GM12878 (cell line): ENCODE measurements around the gene S100A11. TPM values are rescaled to one million over a fixed set of nuclear protein-coding genes. Genes with fewer than 3 reads are reported as not detected.
A peak's percentile ranks its signal among the peaks of the same experiment; 100 is the strongest.

Source experiments
- ATAC-seq: fragments of 200-7000 bp; cut with Tn5 transposase; 3 replicates; pipeline ENCODE4 v1.9.1; 2020; ENCODE audit warnings: mild to moderate bottlenecking, moderate library complexity
- BruUV-seq: library from RNA; stranded (reverse); fragments of 400-500 nt; replicated peaks from 2 replicates; lab custom pipeline; 2021; lab: Mats Ljungman, UMichigan
- CTCF ChIA-PET: fragments of 300-600 bp; sonication (Branson Sonifier 250); formaldehyde crosslinking; extraction: SDS; loops from one replicate; lab custom pipeline; 2021; ENCODE audit warnings: inconsistent platforms; lab: Yijun Ruan, JAX
- POLR2A ChIA-PET: fragments of 350-600 bp; formaldehyde crosslinking; extraction: SDS; loops from one replicate; lab custom pipeline; 2021; ENCODE audit warnings: inconsistent platforms; lab: Charles Lee
- RAD21 ChIA-PET: fragments of 300-600 bp; sonication (Branson Sonifier 250); formaldehyde crosslinking; loops from one replicate; lab custom pipeline; 2023; ENCODE audit warnings: antibody characterized with exemption; ENCODE audit not compliant: unreplicated experiment; lab: Charles Lee
- SMC1A ChIA-PET: fragments of 300-600 bp; sonication (Branson Sonifier 250); formaldehyde crosslinking; loops from one replicate; lab custom pipeline; 2023; ENCODE audit not compliant: unreplicated experiment, uncharacterized antibody; lab: Charles Lee
- DNase-seq: peaks from one replicate; pipeline ENCODE4 v3.0.0-alpha.2; 2011; ENCODE audit warnings: low read depth, low spot score
- FAIRE-seq: peaks from 3 replicates; lab custom pipeline; 2011; peaks lifted over from hg19 to GRCh38; lab: Jason Lieb, UNC
- H2AFZ ChIP-seq: 2 replicates; pipeline ENCODE4 v1.6.0; 2011; ENCODE audit warnings: low read depth, low read length, control low read depth; ENCODE audit not compliant: control insufficient read depth
- H3K27ac ChIP-seq: 2 replicates; pipeline ENCODE4 v1.5.1; 2011; ENCODE audit warnings: control low read depth; ENCODE audit not compliant: control insufficient read depth, insufficient read depth
- H3K27me3 ChIP-seq, 2 experiments: replicated peaks in 1 of 2; 2 replicates each; pipeline versions ENCODE4 v1.6.0 to v1.6.1; 2011; ENCODE audit warnings: low read length in 1 of 2; ENCODE audit not compliant: control insufficient read depth in 2 of 2, insufficient read depth in 2 of 2
- H3K36me3 ChIP-seq, 2 experiments: 2 replicates each; pipeline ENCODE4 v1.5.1; 2011; ENCODE audit warnings: low read length in 1 of 2; ENCODE audit not compliant: control insufficient read depth in 2 of 2, insufficient read depth in 2 of 2
- H3K4me1 ChIP-seq: 2 replicates; pipeline ENCODE4 v1.6.1; 2011; ENCODE audit warnings: mild to moderate bottlenecking, low read length, moderate library complexity, mixed read lengths; ENCODE audit not compliant: control insufficient read depth, insufficient read depth
- H3K4me2 ChIP-seq: 2 replicates; pipeline ENCODE4 v1.6.0; 2011; ENCODE audit warnings: control low read depth; ENCODE audit not compliant: control insufficient read depth, insufficient read depth
- H3K4me3 ChIP-seq: fragments of 200-600 bp; sonication (generic); 2 replicates; pipeline ENCODE4 v1.5.1; 2016
- H3K79me2 ChIP-seq: 2 replicates; pipeline ENCODE4 v1.6.0; 2011; ENCODE audit warnings: low read length; ENCODE audit not compliant: control insufficient read depth, insufficient read depth
- H3K9ac ChIP-seq: 2 replicates; pipeline ENCODE4 v1.8.0; 2011; ENCODE audit warnings: low read length, control low read depth, mixed read lengths; ENCODE audit not compliant: control insufficient read depth, insufficient read depth
- H3K9me3 ChIP-seq: replicated peaks from 3 replicates; pipeline ENCODE4 v1.5.1; 2011; ENCODE audit warnings: mild to moderate bottlenecking, low read length; ENCODE audit not compliant: control insufficient read depth, insufficient read depth
- H4K20me1 ChIP-seq: 2 replicates; pipeline ENCODE4 v1.6.0; 2011; ENCODE audit not compliant: control insufficient read depth, insufficient read depth
- ATF7 ChIP-seq: fragments of 450-650 bp; IDR thresholded peaks from 2 replicates; pipeline ENCODE4 v1.6.1; 2016; ENCODE audit warnings: low read depth, mild to moderate bottlenecking
- CHD4 ChIP-seq: fragments of 200-600 bp; sonication (generic); IDR thresholded peaks from 2 replicates; pipeline ENCODE4 v1.6.1; 2016; ENCODE audit warnings: mild to moderate bottlenecking
- HSF1 ChIP-seq: fragments of 150-350 bp; IDR thresholded peaks from 2 replicates; pipeline ENCODE4 v1.6.1; 2014; ENCODE audit warnings: mild to moderate bottlenecking, low read depth, low read length
- RAD21 ChIP-seq: IDR thresholded peaks from 2 replicates; pipeline ENCODE4 v1.6.1; 2011; ENCODE audit warnings: mild to moderate bottlenecking, low read depth, low read length, moderate library complexity; ENCODE audit not compliant: insufficient read depth
- USF1 ChIP-seq: IDR thresholded peaks from 2 replicates; pipeline ENCODE4 v1.6.1; 2011; ENCODE audit warnings: borderline replicate concordance, low read depth, mild to moderate bottlenecking, moderate library complexity, mixed read lengths, low read length; ENCODE audit not compliant: insufficient read depth; ENCODE audit errors: extremely low read length
- WGBS: methylation state at CpG from one replicate; pipeline ENCODE4 v1.1.6; 2016; ENCODE audit warnings: low lambda C conversion rate; ENCODE audit not compliant: insufficient replicate concordance, insufficient coverage; ENCODE audit errors: missing lambda C conversion rate; 5-methylcytosine and 5-hydroxymethylcytosine counted together
- in situ Hi-C: fragments of 300-500 bp; cut with MboI; formaldehyde crosslinking; loops from 9 replicates; pipeline ENCODE4 v1.14.3; 2018; ENCODE audit warnings: mixed read lengths
- intact Hi-C: fragments of 100-400 bp; cut with micrococcal nuclease; formaldehyde crosslinking; loops from one replicate; pipeline ENCODE4 v1.14.2; 2022; ENCODE audit not compliant: unreplicated experiment
- polyA plus RNA-seq, 11 experiments: library from polyadenylated mRNA; depleted of rRNA in 4 of 11; unstranded in 6 of 11; stranded (reverse) in 5 of 11; fragments of >200 nt; fragmentation: Nextera tagmentation in 4 of 11; fragmentation: Illumina TruSeq in 1 of 11; extraction: Ambion mirVana in 4 of 11; extraction: Trizol in 1 of 11; gene quantifications; 1 replicate in 1 of 11; 2 replicates in 10 of 11; pipeline versions ENCODE4 v1.2.1 to v1.2.3, GENCODE V29; 2011 to 2016; ENCODE audit warnings: inconsistent platforms in 2 of 11, missing spikeins in 2 of 11, low read depth in 1 of 11
- total RNA-seq, 4 experiments: library from RNA; depleted of rRNA in 3 of 4; stranded (reverse); fragments of >200 nt in 3 of 4; fragmentation: Illumina TruSeq in 1 of 4; extraction: Trizol in 1 of 4; gene quantifications; 2 replicates each; pipeline versions ENCODE4 v1.2.1 to v1.2.3, GENCODE V29; 2013 to 2021

The S100A11 gene
- total and polyA plus RNA-seq, 10 of the 15 experiments (the other 5 are each of a cell fraction or from before 2014, with no cell fraction given): 9.0 to 134 (median 62.7) TPM

- in situ Hi-C loops: no loop called here
- POLR2A ChIA-PET: no interaction called here
- no peak for FAIRE-seq
Observed at GRCh38 chr1:152061952-152062351, 25.1 kb upstream of the S100A11 start.

GRCh38 chr1:152053375-152053774, 16.6 kb upstream of the S100A11 start:
- ChIA-PET CTCF (interaction anchor here (0.8 to 10.5 kb wide), 15 partner anchors 11 to 406 kb away, joined by 3 to 106 read pairs (median 4); partner anchors contain the start of gene S100A11), SMC1A (interaction anchor here (0.8 to 1.5 kb wide), 6 partner anchors 11 to 405 kb away, joined by 3 to 11 read pairs (median 4); no protein-coding TSS in a partner anchor), POLR2A (interaction anchor here (0.6 kb wide), 1 partner anchor 1051 kb away, joined by 3 read pairs; no protein-coding TSS in a partner anchor), RAD21 (interaction anchor here (0.8 to 2.9 kb wide), 3 partner anchors 85 to 405 kb away, joined by 3 to 13 read pairs (median 7); no protein-coding TSS in a partner anchor)
- BruUV-seq: no TSS peak
- ATAC-seq (no peak), FAIRE-seq (no peak), DNase-seq (no peak)
- no peak overlapping the region for H3K27ac ChIP-seq
- H3K27me3 ChIP-seq: peaks cover 0 to 3% of the 10 kb centered on the region in 2 experiments; a peak in 1 of 4 replicates
- no peaks in the 10 kb centered on the region for H3K9me3 ChIP-seq
- no peak overlapping the region for H3K4me2 ChIP-seq
- TF ChIP-seq HSF1: no peak
- no peak for TF ChIP-seq USF1
- no peak for TF ChIP-seq CHD4
- intact Hi-C loops: loop anchor here (10.0 kb wide), 1 partner anchor 291 kb away; no protein-coding TSS in a partner anchor
- no peak overlapping the region for H3K4me3 ChIP-seq
- H3K36me3 ChIP-seq: no peaks in the 10 kb centered on the region
- H3K9ac ChIP-seq: no peak overlapping the region
- H3K4me1 ChIP-seq: peaks cover 3% of the 10 kb centered on the region
- no peak overlapping the region for H2AFZ ChIP-seq
- H4K20me1 ChIP-seq: no peaks in the 10 kb centered on the region
- WGBS: 40% methylated on average over 13 of the region's 13 CpGs
- no peaks in the 10 kb centered on the region for H3K79me2 ChIP-seq
- in situ Hi-C loops: loop anchor here (5.0 kb wide), 2 partner anchors 134 to 404 kb away; no protein-coding TSS in a partner anchor

More at GRCh38 chr1:152061952-152062351, 25.1 kb upstream of the S100A11 start:
- H3K4me3 ChIP-seq: no peak overlapping the region
- ChIA-PET CTCF (no interaction called here), RAD21 (no interaction called here), SMC1A (no interaction called here)
- no peaks in the 10 kb centered on the region for H3K4me1 ChIP-seq
- intact Hi-C loops: no loop called here
- DNase-seq (no peak), ATAC-seq (no peak)
- H2AFZ ChIP-seq: no peak overlapping the region
- H3K27ac ChIP-seq: no peak overlapping the region
- BruUV-seq: no TSS peak
- no peak overlapping the region for H3K4me2 ChIP-seq
- TF ChIP-seq RAD21: 0 out of 2 replicates have a peak, but pooled peaks have one; percentile 9
- TF ChIP-seq ATF7: no peak
- no peaks in the 10 kb centered on the region for H3K27me3 ChIP-seq
- H3K9me3 ChIP-seq: no peaks in the 10 kb centered on the region
- H3K9ac ChIP-seq: no peak overlapping the region
- H4K20me1 ChIP-seq: no peaks in the 10 kb centered on the region
- H3K36me3 ChIP-seq: no peaks in the 10 kb centered on the region
- no peaks in the 10 kb centered on the region for H3K79me2 ChIP-seq
